B cell (primary cell): ENCODE measurements around the gene PTPRN2. TPM values are rescaled to one million over a fixed set of nuclear protein-coding genes. Genes with fewer than 3 reads are reported as not detected.

ENCODE experiments used
- ATAC-seq: fragments of 200-7000 bp; cut with Tn5 transposase; one replicate; pipeline ENCODE4 v1.10.0; 2021; ENCODE audit warnings: low read depth, mild to moderate bottlenecking, moderate number of reproducible peaks, moderate library complexity
- CTCF ChIA-PET: fragments of 350-600 bp; sonication (Branson Sonifier 250); formaldehyde crosslinking; loops from one replicate; lab custom pipeline; 2021; ENCODE audit warnings: antibody characterized with exemption, inconsistent platforms; lab: Charles Lee
- POLR2A ChIA-PET: fragments of 350-600 bp; sonication (Branson Sonifier 250); formaldehyde crosslinking; loops from one replicate; lab custom pipeline; 2021; ENCODE audit warnings: antibody characterized with exemption; lab: Charles Lee
- DNase-seq: peaks from one replicate; pipeline ENCODE4 v3.0.0; 2013
- H2AFZ ChIP-seq: 2 replicates; pipeline ENCODE4 v1.6.1; 2012; ENCODE audit warnings: mild to moderate bottlenecking, low read depth, low read length; ENCODE audit not compliant: insufficient read depth, poor library complexity, severe bottlenecking
- H3K27ac ChIP-seq, 2 donors: 1 replicate in 1 of 2; 2 replicates in 1 of 2; pipeline ENCODE4 v1.5.1; 2012 to 2013; ENCODE audit warnings: low read length in 2 of 2, mild to moderate bottlenecking in 2 of 2, moderate library complexity in 1 of 2
- H3K27me3 ChIP-seq, 4 experiments: fragments of 200-600 bp in 1 of 4; sonication (generic) in 1 of 4; replicated peaks in 1 of 4; 1 replicate in 2 of 4; 2 replicates in 2 of 4; pipeline versions ENCODE4 v1.6.1 to v1.7.0; 2013 to 2016; ENCODE audit warnings: low read length in 3 of 4, mild to moderate bottlenecking in 2 of 4, mixed read lengths in 1 of 4, moderate library complexity in 1 of 4; ENCODE audit not compliant: insufficient read depth in 4 of 4, control insufficient read depth in 3 of 4; ENCODE audit errors: control extremely low read depth in 1 of 4
- H3K36me3 ChIP-seq, 2 experiments: replicated peaks in 1 of 2; 1 replicate in 1 of 2; 2 replicates in 1 of 2; pipeline versions ENCODE4 v1.6.1 to v1.7.1; 2013; ENCODE audit warnings: low read length in 1 of 2; ENCODE audit not compliant: insufficient read depth in 2 of 2, control insufficient read depth in 1 of 2; ENCODE audit errors: control extremely low read depth in 1 of 2, extremely low read depth in 1 of 2
- H3K4me1 ChIP-seq, 2 donors: fragments of 200-600 bp in 1 of 2; sonication (generic) in 1 of 2; 1 replicate in 1 of 2; 2 replicates in 1 of 2; pipeline versions ENCODE4 v1.5.1 to v1.6.1; 2013 to 2017; ENCODE audit warnings: low read length in 2 of 2; ENCODE audit not compliant: control insufficient read depth in 2 of 2, insufficient read depth in 2 of 2
- H3K4me2 ChIP-seq: replicated peaks from 2 replicates; pipeline ENCODE3; 2012; ENCODE audit warnings: mild to moderate bottlenecking, low read depth, low read length; ENCODE audit not compliant: poor library complexity, severe bottlenecking
- H3K4me3 ChIP-seq, 5 experiments: fragments of 200-600 bp in 1 of 5; sonication (generic) in 1 of 5; 1 replicate in 3 of 5; 2 replicates in 2 of 5; pipeline versions ENCODE4 v1.5.1 to v1.7.0; 2011 to 2016; ENCODE audit warnings: low read length in 4 of 5, mild to moderate bottlenecking in 4 of 5, low read depth in 2 of 5, control low read depth in 1 of 5, moderate library complexity in 1 of 5; ENCODE audit not compliant: insufficient read depth in 1 of 5; ENCODE audit errors: control extremely low read depth in 1 of 5, extremely low read depth in 1 of 5
- H3K79me2 ChIP-seq: fragments of 200-600 bp; sonication (generic); one replicate; pipeline ENCODE4 v1.6.0; 2016; ENCODE audit warnings: low read length; ENCODE audit not compliant: control insufficient read depth, insufficient read depth
- H3K9ac ChIP-seq: fragments of 200-600 bp; sonication (generic); 2 replicates; pipeline ENCODE4 v1.6.1; 2017; ENCODE audit warnings: mild to moderate bottlenecking, low read length, moderate library complexity
- H3K9me3 ChIP-seq, 3 donors: one replicate each; pipeline versions ENCODE4 v1.6.1 to v1.7.1; 2013; ENCODE audit warnings: low read length in 2 of 3; ENCODE audit not compliant: control insufficient read depth in 2 of 3, insufficient read depth in 1 of 3; ENCODE audit errors: control extremely low read depth in 1 of 3
- H4K20me1 ChIP-seq: 2 replicates; pipeline ENCODE4 v1.6.0; 2012; ENCODE audit warnings: mild to moderate bottlenecking, low read length; ENCODE audit not compliant: insufficient read depth, control insufficient read depth, poor library complexity, severe bottlenecking
- H3K27ac Mint-ChIP-seq: one replicate; pipeline ENCODE4 v1.8.0; 2021; ENCODE audit warnings: mixed read lengths
- H3K27me3 Mint-ChIP-seq: one replicate; pipeline ENCODE4 v1.8.0; 2021; ENCODE audit warnings: mixed read lengths
- H3K4me1 Mint-ChIP-seq: one replicate; pipeline ENCODE4 v1.8.0; 2021; ENCODE audit warnings: mixed read lengths
- H3K4me3 Mint-ChIP-seq: one replicate; pipeline ENCODE4 v1.8.0; 2021; ENCODE audit warnings: mixed read lengths
- H3K9me3 Mint-ChIP-seq: one replicate; pipeline ENCODE4 v1.8.0; 2022; ENCODE audit warnings: mixed read lengths; ENCODE audit not compliant: insufficient read depth
- EZH2 ChIP-seq: IDR thresholded peaks from 2 replicates; pipeline ENCODE4 v1.6.1; 2012; ENCODE audit warnings: borderline replicate concordance, low read depth, mild to moderate bottlenecking, moderate library complexity, low read length; ENCODE audit not compliant: insufficient read depth, poor library complexity, severe bottlenecking
- WGBS: methylation state at CpG from one replicate; pipeline ENCODE4 v1.1.5; 2013; ENCODE audit warnings: missing lambda C conversion rate; ENCODE audit not compliant: insufficient coverage; 5-methylcytosine and 5-hydroxymethylcytosine counted together
- intact Hi-C: fragments of 100-400 bp; cut with micrococcal nuclease; formaldehyde crosslinking; loops from one replicate; pipeline ENCODE4 v1.10.0; 2022
- polyA plus RNA-seq: library from polyadenylated mRNA; depleted of rRNA; stranded (reverse); fragments of >200 nt; gene quantifications from 2 replicates; pipeline ENCODE4 v1.2.3, GENCODE V29; 2012
- total RNA-seq, 2 donors: library from RNA; stranded (reverse); fragments of 120-200 nt in 1 of 2; gene quantifications; 1 replicate in 1 of 2; 2 replicates in 1 of 2; pipeline versions ENCODE4 v1.2.3 to v1.2.4, GENCODE V29; 2013 to 2022
- TF ChIP-seq, protein P1 (sequence below): fragments of 200-600 bp; IDR thresholded peaks from one replicate; pipeline ENCODE4 v1.8.0; 2022; ENCODE audit warnings: antibody characterized with exemption, mild to moderate bottlenecking

Gene PTPRN2
- total and polyA plus RNA-seq, 2 donors (not counting 1 experiment from before 2014, with no cell fraction given), result 2.0 to 5.0 TPM

DNA sequence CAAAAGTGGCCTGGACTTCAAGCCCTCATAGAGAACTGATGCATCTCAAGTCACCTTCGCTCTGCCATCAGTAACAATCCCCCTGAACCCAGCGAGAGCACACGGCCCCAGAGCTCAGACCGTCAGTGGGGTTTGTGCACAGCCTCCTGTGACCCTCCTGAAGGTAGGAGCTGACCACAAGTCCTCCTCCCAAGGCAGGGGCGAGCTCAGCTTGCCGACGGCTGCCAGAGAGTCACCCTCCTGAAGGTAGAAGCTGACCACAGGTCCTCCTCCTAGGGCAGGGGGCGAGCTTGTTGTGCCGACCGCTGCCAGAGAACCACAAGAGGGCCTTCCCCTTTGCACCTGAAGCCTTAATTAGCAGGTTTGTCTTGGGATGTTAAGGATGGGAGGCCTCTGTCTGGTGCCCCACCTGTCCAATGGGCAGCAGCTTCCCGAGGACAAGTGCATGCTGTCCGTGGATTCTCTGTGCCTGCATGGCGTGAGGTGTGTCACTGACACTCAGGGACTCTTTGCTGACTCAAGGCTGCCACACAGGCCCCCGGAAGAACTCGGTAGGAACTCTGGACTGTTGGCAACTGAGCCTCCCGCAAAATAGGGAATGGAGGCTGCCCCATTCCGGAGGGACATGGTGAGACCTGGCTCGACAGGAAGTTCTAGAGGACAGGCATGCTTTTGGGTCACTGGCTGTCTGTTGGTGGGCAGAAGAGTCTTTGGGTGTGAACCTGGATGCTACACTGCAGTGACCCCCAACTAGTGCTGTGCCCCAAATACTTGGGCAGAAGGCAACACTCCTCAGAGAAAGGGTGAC is 763.4 kb downstream of the PTPRN2 start:
- Histone ChIP-seq H3K79me2 (no peaks in the 10 kb centered on the region), H3K27me3 (no peaks in the 10 kb centered on the region), H4K20me1 (no peaks in the 10 kb centered on the region), H2AFZ (no peak overlapping the region), H3K27ac (no peak overlapping the region), H3K36me3 (no peaks in the 10 kb centered on the region), H3K4me2 (no peak overlapping the region), H3K4me1 (no peaks in the 10 kb centered on the region), H3K9me3 (peaks cover 0 to 23% (median 0%) of the 10 kb centered on the region in 3 donors), H3K4me3 (no peak overlapping the region), H3K9ac (no peak overlapping the region)
- ATAC-seq (no peak), DNase-seq (no peak)
- no peak overlapping the region for H3K4me3 Mint-ChIP-seq
- ChIA-PET POLR2A (no interaction called here), CTCF (no interaction called here)
- no peaks in the 10 kb centered on the region for H3K27me3 Mint-ChIP-seq
- no peaks in the 10 kb centered on the region for H3K9me3 Mint-ChIP-seq
- WGBS, result 91% methylated on average over 18 of the region's 18 CpGs
- no peaks in the 10 kb centered on the region for H3K4me1 Mint-ChIP-seq
- intact Hi-C loops, result no loop called here
- no peak overlapping the region for H3K27ac Mint-ChIP-seq
- TF ChIP-seq, protein P1, sequence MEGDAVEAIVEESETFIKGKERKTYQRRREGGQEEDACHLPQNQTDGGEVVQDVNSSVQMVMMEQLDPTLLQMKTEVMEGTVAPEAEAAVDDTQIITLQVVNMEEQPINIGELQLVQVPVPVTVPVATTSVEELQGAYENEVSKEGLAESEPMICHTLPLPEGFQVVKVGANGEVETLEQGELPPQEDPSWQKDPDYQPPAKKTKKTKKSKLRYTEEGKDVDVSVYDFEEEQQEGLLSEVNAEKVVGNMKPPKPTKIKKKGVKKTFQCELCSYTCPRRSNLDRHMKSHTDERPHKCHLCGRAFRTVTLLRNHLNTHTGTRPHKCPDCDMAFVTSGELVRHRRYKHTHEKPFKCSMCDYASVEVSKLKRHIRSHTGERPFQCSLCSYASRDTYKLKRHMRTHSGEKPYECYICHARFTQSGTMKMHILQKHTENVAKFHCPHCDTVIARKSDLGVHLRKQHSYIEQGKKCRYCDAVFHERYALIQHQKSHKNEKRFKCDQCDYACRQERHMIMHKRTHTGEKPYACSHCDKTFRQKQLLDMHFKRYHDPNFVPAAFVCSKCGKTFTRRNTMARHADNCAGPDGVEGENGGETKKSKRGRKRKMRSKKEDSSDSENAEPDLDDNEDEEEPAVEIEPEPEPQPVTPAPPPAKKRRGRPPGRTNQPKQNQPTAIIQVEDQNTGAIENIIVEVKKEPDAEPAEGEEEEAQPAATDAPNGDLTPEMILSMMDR, result no peak
- no peak for TF ChIP-seq EZH2

DNA sequence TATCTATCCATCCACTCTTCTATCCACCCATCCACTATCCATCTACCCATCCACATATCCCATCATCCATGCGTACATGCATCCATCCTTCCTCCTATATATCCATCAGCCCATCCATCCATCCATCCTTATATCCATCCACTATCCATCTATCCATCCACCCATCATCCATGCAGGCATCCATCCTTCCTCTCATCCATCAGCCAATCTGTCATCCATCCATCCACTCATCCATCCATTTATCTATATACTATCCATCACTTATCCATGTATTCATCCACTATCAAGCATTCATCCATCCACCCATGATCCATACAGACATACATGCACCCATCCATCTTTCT is 765.0 kb downstream of the PTPRN2 start:
- POLR2A ChIA-PET, result no interaction called here
- H2AFZ ChIP-seq, result no peak overlapping the region
- no peak overlapping the region for H3K4me3 ChIP-seq
- Mint-ChIP-seq H3K4me3 (no peak overlapping the region), H3K9me3 (peaks cover 4% of the 10 kb centered on the region), H3K4me1 (no peaks in the 10 kb centered on the region), H3K27ac (no peak overlapping the region), H3K27me3 (no peaks in the 10 kb centered on the region)
- no peaks in the 10 kb centered on the region for H3K4me1 ChIP-seq
- no peaks in the 10 kb centered on the region for H3K27me3 ChIP-seq
- H3K27ac ChIP-seq, result no peak overlapping the region
- DNase-seq, result no peak
- H3K36me3 ChIP-seq, result no peaks in the 10 kb centered on the region
- no peaks in the 10 kb centered on the region for H4K20me1 ChIP-seq
- intact Hi-C loops, result no loop called here
- TF ChIP-seq EZH2, result no peak
- TF ChIP-seq, protein P1, result no peak
- ATAC-seq, result no peak
- H3K9me3 ChIP-seq, result peaks cover 0 to 25% (median 0%) of the 10 kb centered on the region in 3 donors
- H3K79me2 ChIP-seq, result no peaks in the 10 kb centered on the region
- no peak overlapping the region for H3K9ac ChIP-seq
- H3K4me2 ChIP-seq, result no peak overlapping the region
- WGBS, result 86% methylated on average over 1 of the region's 1 CpG
- CTCF ChIA-PET, result no interaction called here
